Hepatocyte (in vitro differentiated cells): ENCODE data around the gene REEP5.

Experiments used
- CTCF ChIP-seq: fragments of 200-600 bp; sonication (generic); IDR thresholded peaks from 2 replicates; pipeline ENCODE4 v1.5.1; 2016; ENCODE audit warnings: antibody characterized with exemption, mild to moderate bottlenecking; ENCODE audit not compliant: poor library complexity
- EZH2 ChIP-seq: fragments of 200-600 bp; sonication (generic); IDR thresholded peaks from 2 replicates; pipeline ENCODE4 v1.6.1; 2016; ENCODE audit warnings: antibody characterized with exemption, mild to moderate bottlenecking, borderline replicate concordance

GRCh38 chr5:112907166-112907631 lies 14.8 kb downstream of the REEP5 start:
- no peak for TF ChIP-seq CTCF
- no peak for TF ChIP-seq EZH2
